Body of pancreas (tissue), 4 donors: ENCODE results near the gene CAPN14.

Source experiments
- CTCF ChIP-seq, 7 experiments: fragments of 450-650 bp in 4 of 7; fragments of 200-600 bp in 3 of 7; sonication (generic) in 3 of 7; IDR thresholded peaks; one replicate each; pipeline ENCODE4 v1.5.1; 2016 to 2019; ENCODE audit warnings: antibody characterized with exemption in 7 of 7
- POLR2A ChIP-seq, 3 donors: fragments of 450-650 bp; IDR thresholded peaks; one replicate each; pipeline ENCODE4 v1.6.1; 2016; ENCODE audit warnings: antibody characterized with exemption in 3 of 3, mild to moderate bottlenecking in 2 of 3

GRCh38 chr2:31147645-31148044 lies 69.7 kb downstream of the CAPN14 start:
- TF ChIP-seq CTCF (IDR thresholded peaks at IDR 0.05): no peak
- TF ChIP-seq POLR2A (IDR thresholded peaks at IDR 0.05): no peak
